Trophoblast cell (in vitro differentiated cells and primary cell): ENCODE data around the gene CTDP1.

Experiments
- DNase-seq, 2 donors: peaks; one replicate each; pipeline ENCODE4 v3.0.0-alpha.2; 2016
- H2AFZ ChIP-seq: 2 replicates; pipeline ENCODE4 v1.6.1; 2013; ENCODE audit warnings: low read length, moderate library complexity, mild to moderate bottlenecking; ENCODE audit not compliant: insufficient read depth, poor library complexity
- H2AK5ac ChIP-seq: 2 replicates; pipeline ENCODE4 v1.6.1; 2013; ENCODE audit warnings: mild to moderate bottlenecking, low read length
- H2BK120ac ChIP-seq: 2 replicates; pipeline ENCODE4 v1.6.1; 2013; ENCODE audit warnings: low read length, mild to moderate bottlenecking, moderate library complexity; ENCODE audit not compliant: insufficient read depth, poor library complexity
- H2BK12ac ChIP-seq: 2 replicates; pipeline ENCODE4 v1.6.1; 2013; ENCODE audit warnings: mild to moderate bottlenecking, low read length, moderate library complexity
- H2BK5ac ChIP-seq: 2 replicates; pipeline ENCODE4 v1.6.1; 2013; ENCODE audit warnings: low read length, low read depth, moderate library complexity, mild to moderate bottlenecking; ENCODE audit not compliant: poor library complexity
- H3K14ac ChIP-seq: 2 replicates; pipeline ENCODE4 v1.6.1; 2013; ENCODE audit warnings: mild to moderate bottlenecking, low read length
- H3K18ac ChIP-seq: 2 replicates; pipeline ENCODE4 v1.6.1; 2013; ENCODE audit warnings: mild to moderate bottlenecking, low read length
- H3K23ac ChIP-seq: 2 replicates; pipeline ENCODE4 v1.6.1; 2013; ENCODE audit warnings: low read length
- H3K27ac ChIP-seq: 2 replicates; pipeline ENCODE4 v1.5.1; 2013; ENCODE audit warnings: low read depth, mild to moderate bottlenecking, inconsistent platforms, low read length, moderate library complexity
- H3K27me3 ChIP-seq: 2 replicates; pipeline ENCODE4 v1.6.1; 2013; ENCODE audit warnings: inconsistent platforms, mild to moderate bottlenecking, low read length, moderate library complexity; ENCODE audit not compliant: insufficient read depth
- H3K36me3 ChIP-seq, 2 experiments: 1 replicate in 1 of 2; 2 replicates in 1 of 2; pipeline ENCODE4 v1.6.1; 2013; ENCODE audit warnings: low read length in 2 of 2, mild to moderate bottlenecking in 2 of 2, moderate library complexity in 1 of 2; ENCODE audit not compliant: insufficient read depth in 2 of 2, control insufficient read depth in 1 of 2
- H3K4ac ChIP-seq: 2 replicates; pipeline ENCODE4 v1.6.1; 2013; ENCODE audit warnings: low read depth, mild to moderate bottlenecking, low read length, moderate library complexity
- H3K4me1 ChIP-seq, 2 experiments: 1 replicate in 1 of 2; 2 replicates in 1 of 2; pipeline ENCODE4 v1.6.1; 2013; ENCODE audit warnings: low read length in 2 of 2, mild to moderate bottlenecking in 2 of 2, moderate library complexity in 1 of 2; ENCODE audit not compliant: insufficient read depth in 2 of 2, control insufficient read depth in 1 of 2
- H3K4me2 ChIP-seq: 2 replicates; pipeline ENCODE4 v1.6.1; 2013; ENCODE audit warnings: inconsistent platforms, mild to moderate bottlenecking, low read length, moderate library complexity
- H3K4me3 ChIP-seq: 2 replicates; pipeline ENCODE4 v1.5.1; 2013; ENCODE audit warnings: mild to moderate bottlenecking, low read depth, low read length, inconsistent platforms
- H3K79me1 ChIP-seq: one replicate; pipeline ENCODE4 v1.6.1; 2013; ENCODE audit warnings: low read length
- H3K79me2 ChIP-seq: 2 replicates; pipeline ENCODE4 v1.6.1; 2013; ENCODE audit warnings: low read length, mild to moderate bottlenecking; ENCODE audit not compliant: control insufficient read depth, insufficient read depth, poor library complexity
- H3K9ac ChIP-seq: 2 replicates; pipeline ENCODE4 v1.6.1; 2013; ENCODE audit warnings: mild to moderate bottlenecking, low read length
- H3K9me3 ChIP-seq: 2 replicates; pipeline ENCODE4 v1.6.1; 2013; ENCODE audit warnings: low read depth, mild to moderate bottlenecking, control low read depth, inconsistent platforms, low read length; ENCODE audit not compliant: insufficient read depth
- H4K12ac ChIP-seq: 2 replicates; pipeline ENCODE4 v1.6.1; 2013; ENCODE audit warnings: low read depth, mild to moderate bottlenecking, low read length, moderate library complexity
- H4K8ac ChIP-seq: 2 replicates; pipeline ENCODE4 v1.6.1; 2013; ENCODE audit warnings: low read depth, mild to moderate bottlenecking, low read length, moderate library complexity
- H4K91ac ChIP-seq: one replicate; pipeline ENCODE4 v1.6.1; 2013; ENCODE audit warnings: low read depth, mild to moderate bottlenecking, low read length, moderate library complexity
- WGBS: extraction: QIAGEN DNeasy Blood & Tissue Kit; methylation state at CpG from one replicate; pipeline ENCODE4 v1.1.7; 2013; ENCODE audit warnings: missing lambda C conversion rate; ENCODE audit not compliant: insufficient read length, insufficient coverage; ENCODE audit errors: extremely low coverage; 5-methylcytosine and 5-hydroxymethylcytosine counted together

Gene CTDP1

DNA sequence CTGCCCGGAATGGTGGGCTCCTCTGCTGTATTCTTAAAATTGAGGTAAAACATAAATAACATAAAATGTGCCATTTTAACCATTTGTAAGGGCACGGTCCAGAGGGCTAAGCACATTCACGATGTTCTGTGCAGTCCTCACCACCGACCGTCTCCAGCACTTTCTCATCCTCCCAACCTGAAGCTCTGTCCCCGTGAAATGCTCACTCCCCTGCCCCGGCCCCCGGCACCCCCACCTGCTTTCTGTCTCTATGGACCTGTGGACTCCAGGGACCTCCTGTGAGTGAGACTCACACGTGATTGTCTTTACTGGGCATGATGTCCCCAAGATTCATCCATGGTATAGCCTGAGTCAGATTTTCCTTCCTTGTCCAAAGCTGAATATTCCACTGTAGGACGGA is 38.7 kb upstream of the CTDP1 start:
- no peak overlapping the region for H4K91ac ChIP-seq
- no peak overlapping the region for H2BK12ac ChIP-seq
- H3K4me2 ChIP-seq, result no peak overlapping the region
- peaks cover 18% of the 10 kb centered on the region for H3K27me3 ChIP-seq
- no peak overlapping the region for H3K23ac ChIP-seq
- DNase-seq, result no peak
- WGBS, result no CpG with 5 or more reads among the region's 10 CpGs
- H3K36me3 ChIP-seq, result no peaks in the 10 kb centered on the region
- no peak overlapping the region for H3K9ac ChIP-seq
- no peak overlapping the region for H3K18ac ChIP-seq
- H2AK5ac ChIP-seq, result no peak overlapping the region
- no peak overlapping the region for H3K4ac ChIP-seq
- H4K8ac ChIP-seq, result no peak overlapping the region
- H3K14ac ChIP-seq, result no peak overlapping the region
- no peaks in the 10 kb centered on the region for H3K4me1 ChIP-seq
- no peak overlapping the region for H2BK5ac ChIP-seq
- H3K9me3 ChIP-seq, result peaks cover 10% of the 10 kb centered on the region
- peak overlapping the region; percentile 14 for H3K4me3 ChIP-seq
- no peak overlapping the region for H2AFZ ChIP-seq
- no peak overlapping the region for H4K12ac ChIP-seq
- H3K27ac ChIP-seq, result no peak overlapping the region
- no peaks in the 10 kb centered on the region for H3K79me1 ChIP-seq
- H2BK120ac ChIP-seq, result no peak overlapping the region
- H3K79me2 ChIP-seq, result no peaks in the 10 kb centered on the region

DNA sequence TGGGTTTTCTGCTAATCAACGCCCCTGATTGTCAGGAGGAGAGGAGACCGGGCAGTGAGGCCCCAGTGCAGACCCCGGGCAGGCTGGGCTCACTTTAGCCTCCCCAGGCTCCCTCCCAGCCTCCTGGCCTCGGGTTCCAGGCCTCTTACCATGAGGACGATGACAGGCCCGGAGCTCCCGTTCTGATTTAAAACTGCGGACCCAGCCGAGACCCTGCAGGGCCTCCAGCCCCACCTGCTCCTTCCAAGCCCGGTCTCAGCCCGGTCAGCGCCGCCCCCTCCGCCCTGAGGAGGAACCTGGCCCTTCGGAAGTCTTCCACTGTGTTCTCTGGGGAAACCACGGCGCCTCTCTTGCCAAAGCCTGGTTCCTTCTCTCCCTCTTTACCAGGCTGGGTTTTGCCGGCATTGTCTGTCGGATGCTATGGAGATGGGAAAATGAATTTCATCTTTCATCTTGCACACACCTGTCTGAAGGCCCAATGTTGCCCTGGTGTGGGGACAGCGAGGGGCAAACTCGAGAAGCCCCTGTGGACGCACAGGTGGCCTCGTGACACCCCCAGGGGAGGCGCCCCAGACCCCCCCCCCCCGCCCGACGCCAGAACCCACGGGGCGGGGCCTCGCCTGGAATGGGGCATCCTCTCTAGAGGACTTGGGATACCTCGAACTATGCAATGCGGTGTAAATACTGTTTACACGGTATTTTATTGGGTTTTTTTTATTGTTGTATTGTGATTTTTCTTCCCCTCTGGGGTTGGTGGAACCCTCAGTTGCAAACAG is 37.7 kb upstream of the CTDP1 start:
- Histone ChIP-seq H2AFZ (no peak overlapping the region), H3K9me3 (peaks cover 10% of the 10 kb centered on the region), H3K27me3 (peaks cover 18% of the 10 kb centered on the region), H3K36me3 (no peaks in the 10 kb centered on the region), H3K79me2 (no peaks in the 10 kb centered on the region), H2AK5ac (no peak overlapping the region), H3K4me1 (no peaks in the 10 kb centered on the region), H4K8ac (no peak overlapping the region), H4K12ac (no peak overlapping the region), H3K9ac (no peak overlapping the region), H2BK120ac (no peak overlapping the region), H3K4me2 (no peak overlapping the region), H3K79me1 (no peaks in the 10 kb centered on the region), H3K27ac (no peak overlapping the region), H3K14ac (no peak overlapping the region), H3K4me3 (no peak overlapping the region), H4K91ac (no peak overlapping the region), H3K23ac (no peak overlapping the region), H2BK12ac (no peak overlapping the region), H2BK5ac (no peak overlapping the region), H3K4ac (no peak overlapping the region), H3K18ac (no peak overlapping the region)
- no peak for DNase-seq
- no CpG with 5 or more reads among the region's 33 CpGs for WGBS

DNA sequence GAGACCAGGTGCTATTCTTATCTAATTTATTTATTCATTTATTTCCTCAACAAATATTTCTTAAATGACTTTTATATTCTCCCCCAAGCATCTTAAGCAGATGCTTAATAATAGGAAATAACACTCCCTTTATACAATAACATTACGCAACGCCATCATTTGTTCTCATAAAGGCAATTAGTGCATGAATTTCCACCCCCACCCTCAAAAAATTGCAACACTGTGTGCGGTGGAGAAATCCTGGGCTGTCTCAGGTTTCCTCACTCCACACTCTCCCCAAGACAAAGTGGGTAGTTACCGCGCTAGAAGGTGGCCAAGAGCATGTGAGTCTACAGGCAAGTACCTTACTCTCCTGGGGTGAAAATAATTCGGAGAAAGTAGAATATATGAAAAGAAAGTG is 37.0 kb upstream of the CTDP1 start:
- Histone ChIP-seq H3K36me3 (no peaks in the 10 kb centered on the region), H3K79me1 (no peaks in the 10 kb centered on the region), H2BK5ac (no peak overlapping the region), H3K14ac (no peak overlapping the region), H2AFZ (no peak overlapping the region), H3K27me3 (peaks cover 12% of the 10 kb centered on the region), H3K9ac (no peak overlapping the region), H3K23ac (no peak overlapping the region), H4K8ac (no peak overlapping the region), H4K12ac (no peak overlapping the region), H3K4ac (no peak overlapping the region), H3K4me1 (no peaks in the 10 kb centered on the region), H3K18ac (no peak overlapping the region), H3K27ac (no peak overlapping the region), H4K91ac (no peak overlapping the region), H2BK12ac (no peak overlapping the region), H3K4me2 (no peak overlapping the region), H3K79me2 (no peaks in the 10 kb centered on the region), H2AK5ac (no peak overlapping the region), H3K4me3 (no peak overlapping the region), H2BK120ac (no peak overlapping the region), H3K9me3 (peaks cover 7% of the 10 kb centered on the region)
- DNase-seq, result peak in 1 of 2 donors; percentile 8
- no CpG with 5 or more reads among the region's 6 CpGs for WGBS

DNA sequence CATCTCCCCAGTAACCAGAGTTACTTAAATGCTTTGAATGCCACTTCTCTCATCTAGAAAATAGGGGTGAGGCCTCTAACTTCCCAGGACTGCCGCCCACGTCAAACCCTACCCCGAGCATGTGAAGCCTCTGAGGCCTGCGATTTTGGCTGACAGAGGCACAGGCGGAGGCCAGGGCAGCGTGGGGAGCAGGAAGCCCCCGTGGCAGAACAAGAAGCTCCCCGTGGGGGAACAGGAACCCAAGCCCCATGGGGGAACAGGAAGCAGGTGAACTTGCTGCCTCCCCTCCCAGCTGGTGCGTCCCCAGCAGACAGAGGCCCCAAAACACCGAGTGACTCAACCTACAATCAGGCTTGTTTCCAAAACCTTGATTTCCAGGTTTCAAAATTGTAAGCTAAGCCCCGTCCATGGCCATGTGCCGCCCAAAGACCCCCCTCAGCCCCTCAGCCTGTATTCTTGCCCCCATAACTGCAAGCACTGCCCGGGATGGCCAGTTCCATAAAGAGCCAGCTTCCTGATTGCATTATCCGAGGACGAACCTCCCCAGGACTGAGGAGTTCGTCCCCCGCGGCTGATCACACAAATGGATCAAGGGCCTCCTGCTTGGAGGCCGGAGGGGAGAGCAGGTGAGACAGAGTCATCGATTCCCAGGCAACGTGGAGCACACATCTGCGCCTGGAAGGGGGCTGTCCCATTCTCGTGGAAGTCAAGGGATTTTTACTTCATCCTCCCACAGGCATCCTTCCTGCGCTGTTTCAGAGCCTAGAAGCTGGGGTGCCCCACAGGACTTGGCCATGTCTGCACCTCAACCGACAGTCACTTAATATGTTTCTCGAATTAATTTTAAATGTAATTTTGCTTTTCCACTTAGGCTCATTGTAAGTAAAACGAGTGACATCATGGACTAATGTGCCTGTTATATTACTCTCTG is 36.3 kb upstream of the CTDP1 start:
- Histone ChIP-seq H2AFZ (no peak overlapping the region), H3K4ac (no peak overlapping the region), H4K12ac (no peak overlapping the region), H3K9me3 (peaks cover 3% of the 10 kb centered on the region), H3K4me2 (no peak overlapping the region), H4K91ac (no peak overlapping the region), H2BK5ac (no peak overlapping the region), H2BK120ac (no peak overlapping the region), H3K4me1 (no peaks in the 10 kb centered on the region), H3K27me3 (peaks cover 5% of the 10 kb centered on the region), H2BK12ac (no peak overlapping the region), H3K36me3 (no peaks in the 10 kb centered on the region), H3K4me3 (no peak overlapping the region), H3K79me1 (no peaks in the 10 kb centered on the region), H3K27ac (no peak overlapping the region), H3K14ac (no peak overlapping the region), H3K79me2 (no peaks in the 10 kb centered on the region), H3K18ac (no peak overlapping the region), H3K23ac (no peak overlapping the region), H3K9ac (no peak overlapping the region), H4K8ac (no peak overlapping the region), H2AK5ac (no peak overlapping the region)
- no CpG with 5 or more reads among the region's 27 CpGs for WGBS
- DNase-seq, result no peak
